HepG2 (cell line): ENCODE measurements around the gene SYTL3. TPM values are rescaled to one million over a fixed set of nuclear protein-coding genes. Genes with fewer than 3 reads are reported as not detected.

ENCODE experiments used
- ATAC-seq: fragments of 200-7000 bp; cut with Tn5 transposase; 3 replicates; pipeline ENCODE4 v1.9.1; 2020; ENCODE audit warnings: mild to moderate bottlenecking, moderate library complexity
- BruUV-seq: library from RNA; stranded (reverse); fragments of 400-500 nt; replicated peaks from 2 replicates; lab custom pipeline; 2021; lab: Mats Ljungman, UMichigan
- CTCF ChIA-PET: fragments of 300-600 bp; formaldehyde crosslinking; extraction: SDS; loops from one replicate; lab custom pipeline; 2021; ENCODE audit warnings: low total read pairs, inconsistent platforms, low intra/inter-chr PET ratio; lab: Yijun Ruan, JAX
- POLR2A ChIA-PET: fragments of 350-600 bp; sonication (Branson Sonifier 250); formaldehyde crosslinking; loops from one replicate; lab custom pipeline; 2020; ENCODE audit warnings: antibody characterized with exemption, inconsistent platforms; lab: Yijun Ruan, JAX
- DNase-seq: peaks from one replicate; pipeline ENCODE4 v3.0.0-alpha.2; 2015; ENCODE audit warnings: low spot score
- FAIRE-seq: peaks from 3 replicates; lab custom pipeline; 2011; peaks lifted over from hg19 to GRCh38; lab: Jason Lieb, UNC
- H2AFZ ChIP-seq: one replicate; pipeline ENCODE4 v1.6.1; 2011; ENCODE audit warnings: low read length, inconsistent platforms
- H3K27ac ChIP-seq: fragments of 300-600 bp; 3 replicates; pipeline ENCODE4 v1.8.0; 2011; ENCODE audit warnings: mixed run types, mild to moderate bottlenecking, mixed read lengths, low read length, inconsistent platforms; ENCODE audit not compliant: insufficient read depth; ENCODE audit errors: extremely low read length
- H3K27me3 ChIP-seq, 2 experiments: fragments of 200-600 bp in 1 of 2; 2 replicates in 1 of 2; 3 replicates in 1 of 2; pipeline versions ENCODE4 v1.6.0 to v1.8.0; 2011; ENCODE audit warnings: low read length in 2 of 2, mild to moderate bottlenecking in 2 of 2, moderate library complexity in 2 of 2, inconsistent platforms in 1 of 2; ENCODE audit not compliant: insufficient read depth in 2 of 2, control insufficient read depth in 1 of 2
- H3K36me3 ChIP-seq, 2 experiments: fragments of 200-600 bp in 1 of 2; replicated peaks in 1 of 2; 2 replicates in 1 of 2; 3 replicates in 1 of 2; pipeline versions ENCODE4 v1.5.1 to v1.8.0; 2011; ENCODE audit warnings: low read length in 2 of 2, inconsistent platforms in 1 of 2; ENCODE audit not compliant: insufficient read depth in 2 of 2, control insufficient read depth in 1 of 2
- H3K4me1 ChIP-seq: 2 replicates; pipeline ENCODE4 v1.5.1; 2012; ENCODE audit warnings: low read length, inconsistent platforms; ENCODE audit not compliant: insufficient read depth
- H3K4me2 ChIP-seq: 2 replicates; pipeline ENCODE4 v1.6.0; 2011; ENCODE audit warnings: low read depth, low read length, inconsistent platforms
- H3K4me3 ChIP-seq, 3 experiments: fragments of 200-600 bp in 1 of 3; sonication (generic), shearing (Covaris generic) in 1 of 3; replicated peaks in 1 of 3; 2 replicates each; pipeline ENCODE4 v1.5.1; 2011 to 2016; ENCODE audit warnings: low read length in 3 of 3, inconsistent platforms in 2 of 3, low read depth in 2 of 3, mild to moderate bottlenecking in 2 of 3, control low read depth in 1 of 3, mixed read lengths in 1 of 3; ENCODE audit not compliant: insufficient read depth in 1 of 3
- H3K79me2 ChIP-seq: one replicate; pipeline ENCODE4 v1.6.1; 2011; ENCODE audit warnings: low read length, inconsistent platforms; ENCODE audit not compliant: insufficient read depth
- H3K9ac ChIP-seq: 2 replicates; pipeline ENCODE4 v1.6.0; 2011; ENCODE audit warnings: mild to moderate bottlenecking, low read depth, low read length, inconsistent platforms; ENCODE audit not compliant: insufficient read depth
- H3K9me3 ChIP-seq: 2 replicates; pipeline ENCODE4 v1.5.1; 2012; ENCODE audit warnings: mild to moderate bottlenecking, low read length
- H4K20me1 ChIP-seq: 2 replicates; pipeline ENCODE4 v1.6.0; 2011; ENCODE audit warnings: inconsistent platforms, mild to moderate bottlenecking, low read length, moderate library complexity; ENCODE audit not compliant: insufficient read depth
- CCDC6 ChIP-seq: sonication (generic); formaldehyde crosslinking; IDR thresholded peaks from 2 replicates; pipeline ENCODE4 v1.8.1; 2022; ENCODE audit warnings: mild to moderate bottlenecking, missing genetic modification reagents, moderate library complexity
- DNMT1 ChIP-seq: sonication (generic); formaldehyde crosslinking; IDR thresholded peaks from 2 replicates; pipeline ENCODE4 v1.5.1; 2020; ENCODE audit warnings: mild to moderate bottlenecking, missing genetic modification reagents
- NFIB ChIP-seq: sonication (generic); formaldehyde crosslinking; IDR thresholded peaks from 2 replicates; pipeline ENCODE4 v1.9.0; 2021; ENCODE audit warnings: missing genetic modification reagents, mild to moderate bottlenecking, borderline replicate concordance
- NR1H2 ChIP-seq: sonication (generic); formaldehyde crosslinking; IDR thresholded peaks from 2 replicates; pipeline ENCODE4 v1.8.1; 2022; ENCODE audit warnings: low read depth, missing genetic modification reagents, borderline replicate concordance
- PAWR ChIP-seq: sonication (generic); formaldehyde crosslinking; IDR thresholded peaks from 2 replicates; pipeline ENCODE4 v1.4.0; 2020; ENCODE audit warnings: missing genetic modification reagents, mild to moderate bottlenecking, borderline replicate concordance
- ZNF496 ChIP-seq: sonication (generic); formaldehyde crosslinking; IDR thresholded peaks from 2 replicates; pipeline ENCODE4 v1.8.1; 2023; ENCODE audit warnings: mild to moderate bottlenecking, moderate library complexity, missing genetic modification reagents; ENCODE audit not compliant: insufficient replicate concordance
- WGBS: methylation state at CpG from one replicate; pipeline ENCODE4 v1.1.6; 2017; ENCODE audit warnings: low lambda C conversion rate; 5-methylcytosine and 5-hydroxymethylcytosine counted together
- in situ Hi-C: cut with HindIII; loops from 2 replicates; pipeline ENCODE4 v1.10.0; 2017; ENCODE audit warnings: low pct_unique_long_range_greater_than_20kb; ENCODE audit not compliant: extremely low pct_ligation_motif_present
- intact Hi-C: fragments of 100-400 bp; cut with micrococcal nuclease; formaldehyde crosslinking; loops from one replicate; pipeline ENCODE4 v1.10.0; 2022; ENCODE audit not compliant: unreplicated experiment
- polyA plus RNA-seq, 8 experiments: library from polyadenylated mRNA; depleted of rRNA in 3 of 8; stranded (reverse) in 7 of 8; unstranded in 1 of 8; fragments of >200 nt; fragmentation: Illumina TruSeq in 4 of 8; extraction: Trizol in 4 of 8; gene quantifications; 2 replicates each; pipeline versions ENCODE4 v1.2.1 to v1.2.3, GENCODE V29; 2011 to 2016; ENCODE audit warnings: low read depth in 4 of 8, missing spikeins in 1 of 8, mixed read lengths in 1 of 8; ENCODE audit not compliant: insufficient read depth in 1 of 8
- total RNA-seq, 5 experiments: library from RNA; depleted of rRNA; stranded (reverse); fragments of >200 nt; fragmentation: Illumina TruSeq; extraction: Trizol; gene quantifications; 2 replicates each; pipeline ENCODE4 v1.2.3, GENCODE V29; 2016; ENCODE audit warnings: low read depth in 1 of 5
- TF ChIP-seq, protein P1 (sequence below): sonication (generic); formaldehyde crosslinking; IDR thresholded peaks from 2 replicates; pipeline ENCODE4 v1.4.0; 2020; ENCODE audit warnings: missing genetic modification reagents, mild to moderate bottlenecking, borderline replicate concordance

The SYTL3 gene
- total and polyA plus RNA-seq, 2 of the 13 experiments (the other 11 are each of a cell fraction or from before 2014, with no cell fraction given) = 0.11 to 0.28 TPM

DNA sequence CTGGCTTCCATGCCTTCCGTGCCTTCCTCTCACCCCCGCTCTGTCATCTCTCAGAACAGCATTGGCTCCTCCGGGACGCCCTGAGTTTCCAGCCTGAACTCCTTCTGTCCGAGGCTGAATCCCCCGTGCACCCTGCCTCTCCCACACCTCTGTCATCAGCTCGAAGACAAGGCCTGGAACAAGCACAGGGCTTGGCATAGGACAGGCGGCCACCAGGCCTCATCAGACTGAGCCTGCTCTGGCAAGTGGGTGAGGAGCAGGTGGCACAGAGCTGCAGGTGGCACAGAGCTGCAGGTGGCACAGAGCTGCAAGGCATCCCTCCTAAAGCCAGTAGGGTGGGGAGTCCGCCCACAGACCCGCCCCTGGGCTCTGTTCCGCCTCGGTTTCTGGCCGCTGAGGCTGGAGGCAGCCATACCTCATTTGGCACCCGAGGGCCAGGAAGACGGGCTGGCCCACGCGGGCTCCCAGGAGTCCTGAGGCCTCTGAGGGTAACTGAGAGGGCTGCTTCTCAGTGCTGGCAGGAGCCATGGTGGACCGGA is 109.2 kb downstream of the SYTL3 start:
- ChIA-PET POLR2A (no interaction called here), CTCF (no interaction called here)
- no TSS peak for BruUV-seq
- H3K9ac ChIP-seq = no peak overlapping the region
- intact Hi-C loops = no loop called here
- no peaks in the 10 kb centered on the region for H4K20me1 ChIP-seq
- no peak overlapping the region for H3K27ac ChIP-seq
- H3K4me3 ChIP-seq = no peak overlapping the region
- WGBS = 55% methylated on average over 18 of the region's 18 CpGs
- peaks cover 1 to 20% of the 10 kb centered on the region in 2 experiments; a peak in 3 of 5 replicates for H3K27me3 ChIP-seq
- TF ChIP-seq NR1H2 (CRISPR knock-in tag) = no peak
- no peak for TF ChIP-seq PAWR (CRISPR knock-in tag)
- TF ChIP-seq CCDC6 (CRISPR knock-in tag) = no peak
- TF ChIP-seq NFIB (CRISPR knock-in tag) = 0 out of 2 replicates have a peak, but pooled peaks have one; percentile 18
- TF ChIP-seq ZNF496 (CRISPR knock-in tag) = no peak
- TF ChIP-seq, protein P1, sequence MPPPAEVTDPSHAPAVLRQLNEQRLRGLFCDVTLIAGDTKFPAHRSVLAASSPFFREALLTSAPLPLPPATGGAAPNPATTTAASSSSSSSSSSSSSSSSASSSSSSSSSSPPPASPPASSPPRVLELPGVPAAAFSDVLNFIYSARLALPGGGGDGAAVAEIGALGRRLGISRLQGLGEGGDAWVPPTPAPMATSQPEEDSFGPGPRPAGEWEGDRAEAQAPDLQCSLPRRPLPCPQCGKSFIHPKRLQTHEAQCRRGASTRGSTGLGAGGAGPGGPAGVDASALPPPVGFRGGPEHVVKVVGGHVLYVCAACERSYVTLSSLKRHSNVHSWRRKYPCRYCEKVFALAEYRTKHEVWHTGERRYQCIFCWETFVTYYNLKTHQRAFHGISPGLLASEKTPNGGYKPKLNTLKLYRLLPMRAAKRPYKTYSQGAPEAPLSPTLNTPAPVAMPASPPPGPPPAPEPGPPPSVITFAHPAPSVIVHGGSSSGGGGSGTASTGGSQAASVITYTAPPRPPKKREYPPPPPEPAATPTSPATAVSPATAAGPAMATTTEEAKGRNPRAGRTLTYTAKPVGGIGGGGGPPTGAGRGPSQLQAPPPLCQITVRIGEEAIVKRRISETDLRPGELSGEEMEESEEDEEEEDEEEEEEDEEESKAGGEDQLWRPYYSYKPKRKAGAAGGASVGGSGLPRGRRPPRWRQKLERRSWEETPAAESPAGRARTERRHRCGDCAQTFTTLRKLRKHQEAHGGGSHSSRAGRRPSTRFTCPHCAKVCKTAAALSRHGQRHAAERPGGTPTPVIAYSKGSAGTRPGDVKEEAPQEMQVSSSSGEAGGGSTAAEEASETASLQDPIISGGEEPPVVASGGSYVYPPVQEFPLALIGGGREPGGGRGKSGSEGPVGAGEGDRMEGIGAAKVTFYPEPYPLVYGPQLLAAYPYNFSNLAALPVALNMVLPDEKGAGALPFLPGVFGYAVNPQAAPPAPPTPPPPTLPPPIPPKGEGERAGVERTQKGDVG (CRISPR knock-in tag) = no peak
- TF ChIP-seq DNMT1 (CRISPR knock-in tag) = 0 out of 2 replicates have a peak, but pooled peaks have one; percentile 39
- no peaks in the 10 kb centered on the region for H3K36me3 ChIP-seq
- H3K4me1 ChIP-seq = peaks cover 11% of the 10 kb centered on the region; the same call in 1 of the 2 replicates
- H3K79me2 ChIP-seq = no peaks in the 10 kb centered on the region
- H2AFZ ChIP-seq = no peak overlapping the region
- H3K4me2 ChIP-seq = no peak overlapping the region
- no peaks in the 10 kb centered on the region for H3K9me3 ChIP-seq
- FAIRE-seq (no peak), DNase-seq (no peak), ATAC-seq (no peak)
- in situ Hi-C loops = no loop called here
